Lower leg skin (tissue), 4 donors: ENCODE measurements around the gene UBE2J2. TPM values are rescaled to one million over a fixed set of nuclear protein-coding genes. Genes with fewer than 3 reads are reported as not detected.

Experiments
- DNase-seq, 2 donors: peaks; one replicate each; pipeline ENCODE4 v3.0.0-alpha.2; 2019; ENCODE audit warnings: low spot score in 2 of 2
- H3K4me3 ChIP-seq: fragments of 200-600 bp; sonication (generic); 2 replicates; pipeline ENCODE4 v1.5.1; 2017; ENCODE audit warnings: mild to moderate bottlenecking, low read depth; ENCODE audit not compliant: poor library complexity, severe bottlenecking
- POLR2A ChIP-seq, 2 donors: fragments of 450-650 bp; IDR thresholded peaks; one replicate each; pipeline ENCODE4 v1.6.1; 2016 to 2017; ENCODE audit warnings: antibody characterized with exemption in 2 of 2, mild to moderate bottlenecking in 1 of 2, moderate library complexity in 1 of 2
- WGBS, 2 donors: methylation state at CpG; one replicate each; pipeline ENCODE4 v1.1.5; 2018; 5-methylcytosine and 5-hydroxymethylcytosine counted together
- intact Hi-C: fragments of 100-400 bp; cut with DNase I; formaldehyde crosslinking; loops from one replicate; pipeline ENCODE4 v1.15.0; 2023; ENCODE audit warnings: low total_unique reads
- total RNA-seq, 4 donors: library from RNA; depleted of rRNA; stranded (reverse); fragments of >200 nt; gene quantifications; one replicate each; pipeline ENCODE4 v1.1.0, GENCODE V29; 2016
- TF ChIP-seq, protein P1 (sequence below), 3 donors: fragments of 450-650 bp; IDR thresholded peaks; one replicate each; pipeline ENCODE4 v1.5.1; 2016; ENCODE audit warnings: antibody characterized with exemption in 3 of 3, mild to moderate bottlenecking in 3 of 3, moderate library complexity in 2 of 3

UBE2J2 gene
- total RNA-seq, 4 donors from 2014 or later = 49.0 to 72.8 (median 54.0) TPM

- DNase-seq = no peak
- TF ChIP-seq POLR2A (IDR thresholded peaks at IDR 0.05) = no peak
- TF ChIP-seq, protein P1, sequence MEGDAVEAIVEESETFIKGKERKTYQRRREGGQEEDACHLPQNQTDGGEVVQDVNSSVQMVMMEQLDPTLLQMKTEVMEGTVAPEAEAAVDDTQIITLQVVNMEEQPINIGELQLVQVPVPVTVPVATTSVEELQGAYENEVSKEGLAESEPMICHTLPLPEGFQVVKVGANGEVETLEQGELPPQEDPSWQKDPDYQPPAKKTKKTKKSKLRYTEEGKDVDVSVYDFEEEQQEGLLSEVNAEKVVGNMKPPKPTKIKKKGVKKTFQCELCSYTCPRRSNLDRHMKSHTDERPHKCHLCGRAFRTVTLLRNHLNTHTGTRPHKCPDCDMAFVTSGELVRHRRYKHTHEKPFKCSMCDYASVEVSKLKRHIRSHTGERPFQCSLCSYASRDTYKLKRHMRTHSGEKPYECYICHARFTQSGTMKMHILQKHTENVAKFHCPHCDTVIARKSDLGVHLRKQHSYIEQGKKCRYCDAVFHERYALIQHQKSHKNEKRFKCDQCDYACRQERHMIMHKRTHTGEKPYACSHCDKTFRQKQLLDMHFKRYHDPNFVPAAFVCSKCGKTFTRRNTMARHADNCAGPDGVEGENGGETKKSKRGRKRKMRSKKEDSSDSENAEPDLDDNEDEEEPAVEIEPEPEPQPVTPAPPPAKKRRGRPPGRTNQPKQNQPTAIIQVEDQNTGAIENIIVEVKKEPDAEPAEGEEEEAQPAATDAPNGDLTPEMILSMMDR (IDR thresholded peaks at IDR 0.05) = no peak
- intact Hi-C loops = no loop called here
- no peak overlapping the region for H3K4me3 ChIP-seq
- WGBS, 2 donors = 73 to 79% methylated on average over 10 of the region's 10 CpGs
These were observed 8.8 kb downstream of the UBE2J2 start for GRCh38 chr1:1264868-1265272.

GRCh38 chr1:1264026-1264425 is 9.6 kb downstream of the UBE2J2 start:
- no peak for DNase-seq
- TF ChIP-seq POLR2A (IDR thresholded peaks at IDR 0.05) = no peak
- TF ChIP-seq, protein P1 (IDR thresholded peaks at IDR 0.05) = no peak
- 87 to 88% methylated on average over 9 of the region's 9 CpGs for WGBS, 2 donors
- intact Hi-C loops = no loop called here
- H3K4me3 ChIP-seq = no peak overlapping the region

GRCh38 chr1:1262758-1263157 is 10.9 kb downstream of the UBE2J2 start:
- 84 to 87% methylated on average over 8 of the region's 8 CpGs for WGBS, 2 donors
- TF ChIP-seq, protein P1 (IDR thresholded peaks at IDR 0.05) = no peak
- no peak for TF ChIP-seq POLR2A (IDR thresholded peaks at IDR 0.05)
- no peak overlapping the region for H3K4me3 ChIP-seq
- intact Hi-C loops = no loop called here
- DNase-seq = no peak

- no peak overlapping the region for H3K4me3 ChIP-seq
- intact Hi-C loops = no loop called here
- TF ChIP-seq POLR2A (IDR thresholded peaks at IDR 0.05) = no peak
- TF ChIP-seq, protein P1 (IDR thresholded peaks at IDR 0.05) = no peak
- no peak for DNase-seq
- WGBS, 2 donors = 87 to 94% methylated on average over 15 to 17 of the region's 17 CpGs
These were observed 11.6 kb downstream of the UBE2J2 start for GRCh38 chr1:1262071-1262470.

DNA sequence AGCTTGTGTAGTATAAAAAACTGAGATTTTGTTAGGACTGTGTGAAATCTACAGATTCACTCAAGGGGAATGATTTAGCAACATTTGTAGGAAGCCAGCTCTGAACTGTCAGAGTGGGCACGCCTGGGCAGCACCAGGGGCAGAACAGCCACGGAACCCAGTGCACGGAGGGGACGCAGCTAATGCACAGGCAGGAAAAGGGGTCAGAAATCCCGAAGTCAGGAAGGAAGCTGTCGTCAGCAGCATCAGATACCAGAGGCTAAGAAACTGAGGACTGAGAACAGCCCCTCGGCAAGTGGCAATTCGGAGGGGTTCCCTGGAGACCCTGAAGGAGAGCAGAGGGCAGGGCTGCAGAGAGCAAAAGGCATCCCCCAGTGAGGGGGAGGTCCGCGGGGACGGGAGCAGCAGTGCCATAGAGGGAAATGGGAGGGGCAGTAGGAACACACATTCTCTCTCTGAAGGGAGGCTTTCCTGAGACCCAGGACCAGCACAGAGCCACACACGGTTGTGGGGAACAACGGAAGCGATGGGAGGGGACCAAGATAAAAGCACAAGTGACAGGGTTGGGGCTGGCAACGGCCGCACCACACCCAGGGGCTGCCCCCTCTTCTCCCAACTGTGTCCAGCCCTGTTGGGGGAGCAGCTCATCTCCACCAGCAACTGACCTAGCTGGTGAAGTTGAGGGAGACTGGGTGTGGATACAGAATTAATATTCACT is 12.7 kb downstream of the UBE2J2 start:
- H3K4me3 ChIP-seq = no peak overlapping the region
- TF ChIP-seq, protein P1 (IDR thresholded peaks at IDR 0.05) = no peak
- no peak for TF ChIP-seq POLR2A (IDR thresholded peaks at IDR 0.05)
- WGBS, 2 donors = 69 to 74% methylated on average over 16 of the region's 16 CpGs
- intact Hi-C loops = no loop called here
- DNase-seq = no peak
